Right lobe of liver (tissue), 4 donors: ENCODE results near the gene CD300C.

Source experiments
- CTCF ChIP-seq, 4 donors: fragments of 200-600 bp in 3 of 4; fragments of 450-650 bp in 1 of 4; IDR thresholded peaks; one replicate each; pipeline versions ENCODE4 v1.5.1 to v1.8.0; 2016 to 2022; ENCODE audit warnings: antibody characterized with exemption in 4 of 4, mild to moderate bottlenecking in 2 of 4
- POLR2A ChIP-seq: fragments of 450-650 bp; IDR thresholded peaks from one replicate; pipeline ENCODE4 v1.6.1; 2017; ENCODE audit warnings: antibody characterized with exemption, mild to moderate bottlenecking
- donor health status: DM: no; HTN: no; CAD: no.
- donor health status: DM: no; HTN: no; CAD: no.
- donor health status: DM: no; HTN: yes; CAD: no.

GRCh38 chr17:74585711-74586110 is 39.8 kb upstream of the CD300C start:
- no peak for TF ChIP-seq POLR2A
- TF ChIP-seq CTCF (IDR thresholded peaks at IDR 0.05), result no peak
